ENCODE results near the gene SCYL3. TPM values are rescaled to one million over a fixed set of nuclear protein-coding genes. Genes with fewer than 3 reads are reported as not detected.

The SCYL3 gene
- total RNA-seq, 1 donor from 2014 or later, result 9.2 TPM

GRCh38 chr1:169835647-169836046, 58.0 kb downstream of the SCYL3 start:
- Mint-ChIP-seq H3K4me3 (ENCODE audit: unreplicated experiment) (no peak overlapping the region), H3K36me3 (ENCODE audit: unreplicated experiment) (peaks cover 36% of the 10 kb centered on the region), H3K27me3 (ENCODE audit: unreplicated experiment) (no peaks in the 10 kb centered on the region)

GRCh38 chr1:169834869-169835268, 58.8 kb downstream of the SCYL3 start:
- TF ChIP-seq CTCF (IDR thresholded peaks at IDR 0.05), result no peak
- no peak for DNase-seq (ENCODE audit: extremely low spot score, unreplicated experiment)
- Mint-ChIP-seq H3K4me1 (ENCODE audit: unreplicated experiment) (peaks cover 7% of the 10 kb centered on the region), H3K27ac (ENCODE audit: unreplicated experiment) (no peak overlapping the region), H3K27me3 (ENCODE audit: unreplicated experiment) (no peaks in the 10 kb centered on the region), H3K9me3 (ENCODE audit: unreplicated experiment) (peaks cover 11% of the 10 kb centered on the region), H3K4me3 (ENCODE audit: unreplicated experiment) (no peak overlapping the region), H3K36me3 (ENCODE audit: unreplicated experiment) (peaks cover 34% of the 10 kb centered on the region)

More at GRCh38 chr1:169835647-169836046, 58.0 kb downstream of the SCYL3 start:
- H3K9me3 Mint-ChIP-seq (ENCODE audit: unreplicated experiment), result peaks cover 16% of the 10 kb centered on the region
- DNase-seq (ENCODE audit: extremely low spot score, unreplicated experiment), result no peak
- TF ChIP-seq CTCF (IDR thresholded peaks at IDR 0.05), result no peak
- peaks cover 7% of the 10 kb centered on the region for H3K4me1 Mint-ChIP-seq (ENCODE audit: unreplicated experiment)
- no peak overlapping the region for H3K27ac Mint-ChIP-seq (ENCODE audit: unreplicated experiment)

GRCh38 chr1:169833179-169833901, 60.4 kb downstream of the SCYL3 start:
- Mint-ChIP-seq H3K9me3 (ENCODE audit: unreplicated experiment) (no peaks in the 10 kb centered on the region), H3K36me3 (ENCODE audit: unreplicated experiment) (peaks cover 26% of the 10 kb centered on the region), H3K4me1 (ENCODE audit: unreplicated experiment) (peaks cover 7% of the 10 kb centered on the region), H3K4me3 (ENCODE audit: unreplicated experiment) (no peak overlapping the region), H3K27ac (ENCODE audit: unreplicated experiment) (no peak overlapping the region), H3K27me3 (ENCODE audit: unreplicated experiment) (no peaks in the 10 kb centered on the region)
- no peak for TF ChIP-seq CTCF (IDR thresholded peaks at IDR 0.05)
- no peak for DNase-seq (ENCODE audit: extremely low spot score, unreplicated experiment)

- Mint-ChIP-seq H3K4me3 (ENCODE audit: unreplicated experiment) (no peak overlapping the region), H3K27ac (ENCODE audit: unreplicated experiment) (no peak overlapping the region), H3K36me3 (ENCODE audit: unreplicated experiment) (peaks cover 17% of the 10 kb centered on the region), H3K4me1 (ENCODE audit: unreplicated experiment) (no peaks in the 10 kb centered on the region), H3K27me3 (ENCODE audit: unreplicated experiment) (no peaks in the 10 kb centered on the region), H3K9me3 (ENCODE audit: unreplicated experiment) (no peaks in the 10 kb centered on the region)
- no peak for TF ChIP-seq CTCF (IDR thresholded peaks at IDR 0.05)
- no peak for DNase-seq (ENCODE audit: extremely low spot score, unreplicated experiment)
Measured at GRCh38 chr1:169829671-169830070, 64.0 kb downstream of the SCYL3 start.

GRCh38 chr1:169824153-169824552, 69.5 kb downstream of the SCYL3 start:
- no peak for DNase-seq (ENCODE audit: extremely low spot score, unreplicated experiment)
- Mint-ChIP-seq H3K4me1 (ENCODE audit: unreplicated experiment) (no peaks in the 10 kb centered on the region), H3K36me3 (ENCODE audit: unreplicated experiment) (peaks cover 17% of the 10 kb centered on the region), H3K9me3 (ENCODE audit: unreplicated experiment) (no peaks in the 10 kb centered on the region), H3K27me3 (ENCODE audit: unreplicated experiment) (no peaks in the 10 kb centered on the region), H3K4me3 (ENCODE audit: unreplicated experiment) (no peak overlapping the region), H3K27ac (ENCODE audit: unreplicated experiment) (no peak overlapping the region)
- no peak for TF ChIP-seq CTCF (IDR thresholded peaks at IDR 0.05)

Data from osteocyte (in vitro differentiated cells).